AG09319 (cell line): ENCODE data around the gene PSMA2.

ENCODE experiments used
- DNase-seq: peaks from one replicate; pipeline ENCODE4 v3.0.0-alpha.2; 2010; ENCODE audit warnings: low read depth; ENCODE audit errors: extremely low read depth
- CTCF ChIP-seq: IDR thresholded peaks from 2 replicates; pipeline ENCODE4 v1.5.1; 2011; ENCODE audit warnings: low read depth, mild to moderate bottlenecking, inconsistent platforms, low read length, moderate library complexity

PSMA2 gene

DNA sequence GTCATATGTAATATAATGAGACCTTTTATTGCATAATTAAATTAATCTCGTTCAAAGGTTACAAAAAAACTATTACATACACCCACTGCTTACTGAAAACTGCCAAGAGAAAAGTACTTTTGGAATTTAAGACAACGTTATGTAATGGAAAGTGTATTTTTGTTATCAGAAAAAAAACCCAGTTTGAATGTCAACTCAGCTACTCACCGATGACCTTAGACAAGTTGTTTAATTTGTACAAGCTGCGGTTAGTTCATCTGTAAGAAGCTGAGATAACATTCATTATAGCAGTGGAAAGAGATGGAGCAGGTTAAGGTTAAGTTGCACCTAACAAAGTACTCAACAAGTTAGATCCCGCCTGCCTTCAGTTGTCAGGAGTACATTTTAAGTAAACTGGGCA is 1.1 kb downstream of the PSMA2 start:
- DNase-seq = no peak
- TF ChIP-seq CTCF = no peak

DNA sequence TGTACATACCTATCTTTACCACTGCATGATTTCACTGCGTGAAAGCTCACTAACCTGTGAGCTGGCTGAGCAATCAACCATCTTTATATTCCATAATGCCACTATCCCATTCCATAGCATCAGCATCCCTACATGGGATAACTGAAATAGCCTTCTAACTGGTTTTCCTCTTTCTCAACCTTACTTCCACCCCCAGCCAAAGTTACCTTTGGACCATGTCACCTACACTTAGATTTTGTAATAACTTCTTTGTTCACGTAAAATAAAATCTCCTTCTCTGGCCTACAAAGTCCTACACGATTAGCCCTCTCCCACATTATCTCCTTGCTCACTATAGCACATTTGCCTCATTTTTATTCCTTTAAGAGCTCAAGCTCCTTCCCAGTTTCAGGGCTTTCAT is 2.5 kb downstream of the PSMA2 start:
- DNase-seq = no peak
- TF ChIP-seq CTCF = no peak

- no peak for DNase-seq
- no peak for TF ChIP-seq CTCF
Observed at GRCh38 chr7:42928754-42929153, 3.2 kb downstream of the PSMA2 start.

DNA sequence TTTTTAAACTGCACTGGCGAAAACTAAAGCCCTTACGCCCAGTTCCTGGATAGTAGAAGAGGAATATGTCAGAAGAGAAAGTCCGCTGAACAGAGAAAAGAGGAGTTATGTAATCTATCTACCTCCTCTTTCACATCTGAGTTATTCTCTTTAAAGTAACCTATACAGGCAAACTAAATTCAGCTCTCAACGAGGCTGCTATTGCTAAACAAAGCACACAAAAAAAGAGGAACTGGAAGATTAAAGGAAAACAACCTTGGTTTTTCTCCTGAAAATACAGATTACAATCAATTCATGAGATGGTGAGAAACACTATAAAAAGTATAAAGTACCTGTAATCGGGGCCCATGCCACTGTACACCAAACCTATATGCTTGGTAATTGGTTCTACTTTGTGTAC is 5.8 kb downstream of the PSMA2 start:
- no peak for TF ChIP-seq CTCF

DNA sequence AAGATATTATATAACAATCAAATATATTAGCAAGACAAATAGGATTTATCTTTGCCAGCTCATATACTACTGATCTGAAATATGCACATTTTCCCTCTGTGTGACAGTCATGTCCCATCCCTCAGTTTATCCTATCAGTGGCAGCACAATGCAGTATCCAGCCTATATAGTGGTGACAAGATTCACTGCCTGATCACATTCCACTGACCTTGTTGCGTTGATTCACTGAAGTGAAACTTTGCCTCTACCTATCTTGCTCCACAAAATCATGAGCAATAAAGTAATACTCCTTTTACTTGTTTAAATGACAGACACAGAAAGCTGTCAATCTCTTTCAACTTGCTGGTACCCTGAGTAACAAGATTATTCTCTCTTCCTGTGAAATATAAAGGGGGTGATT is 6.3 kb downstream of the PSMA2 start:
- TF ChIP-seq CTCF = no peak
- DNase-seq = no peak

More for the DNA sequence above, 5.8 kb downstream of the PSMA2 start:
- no peak for DNase-seq

- TF ChIP-seq CTCF = no peak
- no peak for DNase-seq
Observed at GRCh38 chr7:42924223-42924838, 7.6 kb downstream of the PSMA2 start.

GRCh38 chr7:42922017-42922753 is 9.8 kb downstream of the PSMA2 start:
- TF ChIP-seq CTCF = no peak
- no peak for DNase-seq
